ENCODE measurements around the gene RGL1. TPM values are rescaled to one million over a fixed set of nuclear protein-coding genes. Genes with fewer than 3 reads are reported as not detected.

RGL1 gene
- total and polyA plus RNA-seq, 9 of the 15 experiments (the other 6 are each of a cell fraction or from before 2014, with no cell fraction given), result under 0.01 to 0.07 (median 0.04) TPM

DNA sequence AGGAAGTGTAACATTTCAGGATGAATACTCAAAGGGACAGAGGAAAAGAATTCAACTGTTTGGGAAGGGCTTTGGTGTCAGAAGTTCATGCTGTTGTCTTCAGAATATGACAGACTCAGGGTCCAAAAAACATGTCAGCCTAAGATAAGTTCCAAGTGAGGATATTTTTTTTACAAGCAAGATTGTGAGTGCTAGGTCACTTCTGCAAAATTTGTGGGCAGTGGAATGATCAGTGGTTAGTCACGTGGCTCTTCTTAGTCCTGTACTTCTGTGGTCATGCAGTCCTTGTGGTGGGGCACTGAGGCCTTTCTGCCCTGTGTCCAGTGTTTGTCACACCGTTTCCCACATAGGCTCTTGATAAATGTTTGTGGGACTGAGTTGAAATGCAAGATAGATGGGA is 5.2 kb downstream of the RGL1 start:
- ATAC-seq, result no peak
- Histone ChIP-seq H3K4me3 (no peak overlapping the region), H3K79me2 (ENCODE audit: control insufficient read depth, insufficient read depth, low read length) (no peaks in the 10 kb centered on the region), H3K9ac (ENCODE audit: insufficient read depth in 1 of 2, low read depth in 2 of 2, low read length in 2 of 2) (no peak overlapping the region), H3K36me3 (ENCODE audit: control insufficient read depth, insufficient read depth, low read length) (no peaks in the 10 kb centered on the region), H3K27ac (ENCODE audit: extremely low read depth, low read depth, low read length) (no peak overlapping the region), H4K20me1 (replicated peaks; ENCODE audit: control insufficient read depth, insufficient read depth, low read length) (no peaks in the 10 kb centered on the region), H3K9me3 (replicated peaks; ENCODE audit: control insufficient read depth, insufficient read depth, low read depth, low read length) (no peaks in the 10 kb centered on the region), H2AFZ (ENCODE audit: low read depth, low read length) (peak overlapping the region; percentile 30; the same call in 1 of the 2 replicates), H3K4me1 (replicated peaks in 1 of 2; ENCODE audit: control insufficient read depth in 2 of 2, insufficient read depth in 2 of 2, low read length in 2 of 2) (peaks cover 0 to 2% of the 10 kb centered on the region in 2 experiments; a peak in 1 of 5 replicates), H3K9me1 (ENCODE audit: control insufficient read depth, insufficient read depth, low read length) (no peaks in the 10 kb centered on the region), H3K27me3 (ENCODE audit: control insufficient read depth in 2 of 2, insufficient read depth in 2 of 2, low read length in 2 of 2) (peaks cover 9 to 11% of the 10 kb centered on the region in 2 experiments; a peak in 3 of 5 replicates), H3K4me2 (ENCODE audit: insufficient read depth, low read length) (no peak overlapping the region)
- in situ Hi-C loops (cut with MboI) (no loop called here), intact Hi-C loops (cut with micrococcal nuclease) (no loop called here)
- no TSS peak for BruUV-seq (replicated peaks)
- TF ChIP-seq SPI1 (IDR thresholded peaks at IDR 0.05; ENCODE audit: borderline replicate concordance, low read depth, low read length) (peak; percentile 54; the same call in 1 of the 2 replicates), ARID3B (CRISPR knock-in tag; IDR thresholded peaks at IDR 0.05; ENCODE audit: borderline replicate concordance) (no peak), RAD51 (IDR thresholded peaks at IDR 0.05; ENCODE audit: borderline replicate concordance, low read depth) (0 out of 2 replicates have a peak, but pooled peaks have one; percentile 40), TFE3 (CRISPR knock-in tag; IDR thresholded peaks at IDR 0.05) (peak; percentile 87), ZBTB9 (CRISPR knock-in tag; IDR thresholded peaks at IDR 0.05) (peak; percentile 94), BHLHE40 (IDR thresholded peaks at IDR 0.05; ENCODE audit: low read length) (peak; percentile 38; the same call in 1 of the 2 replicates), SMARCA4 (IDR thresholded peaks at IDR 0.05) (no peak)
- TF ChIP-seq, protein P1, sequence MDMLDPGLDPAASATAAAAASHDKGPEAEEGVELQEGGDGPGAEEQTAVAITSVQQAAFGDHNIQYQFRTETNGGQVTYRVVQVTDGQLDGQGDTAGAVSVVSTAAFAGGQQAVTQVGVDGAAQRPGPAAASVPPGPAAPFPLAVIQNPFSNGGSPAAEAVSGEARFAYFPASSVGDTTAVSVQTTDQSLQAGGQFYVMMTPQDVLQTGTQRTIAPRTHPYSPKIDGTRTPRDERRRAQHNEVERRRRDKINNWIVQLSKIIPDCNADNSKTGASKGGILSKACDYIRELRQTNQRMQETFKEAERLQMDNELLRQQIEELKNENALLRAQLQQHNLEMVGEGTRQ (CRISPR knock-in tag; IDR thresholded peaks at IDR 0.05), result peak; percentile 14; the same call in 1 of the 2 replicates
- FAIRE-seq, result no peak
- 0% methylated on average over 2 of the region's 2 CpGs for WGBS (ENCODE audit: insufficient coverage, low coverage, missing lambda C conversion rate)
- no peak for DNase-seq (ENCODE audit: extremely low read depth in 1 of 4, low spot score in 3 of 4)
- ChIA-PET POLR2A (no interaction called here), CTCF (ENCODE audit: low intra/inter-chr PET ratio) (no interaction called here)

Data from K562 (cell line).